HEK293 (cell line): ENCODE data around the gene NCK1.

Experiments
- CTCF ChIA-PET: fragments of 350-600 bp; formaldehyde crosslinking; extraction: SDS; loops from one replicate; lab custom pipeline; 2021; ENCODE audit warnings: antibody characterized with exemption; lab: Yijun Ruan, JAX
- POLR2A ChIA-PET: fragments of 300-600 bp; formaldehyde crosslinking; extraction: SDS; loops from one replicate; lab custom pipeline; 2020; ENCODE audit warnings: antibody characterized with exemption, inconsistent platforms; lab: Yijun Ruan, JAX
- H3K27ac ChIP-seq: fragments of 200-500 bp; sonication (Bioruptor generic); 2 replicates; pipeline ENCODE4 v1.5.1; 2014; ENCODE audit warnings: low read depth, low read length, control low read depth, inconsistent platforms; ENCODE audit errors: extremely low read depth
- H3K36me3 ChIP-seq, 2 experiments: fragments of 200-500 bp in 1 of 2; sonication (Bioruptor generic) in 1 of 2; 1 replicate in 1 of 2; 2 replicates in 1 of 2; pipeline ENCODE4 v1.5.1; 2014 to 2017; ENCODE audit warnings: inconsistent platforms in 2 of 2, low read length in 2 of 2; ENCODE audit not compliant: control insufficient read depth in 2 of 2, insufficient read depth in 1 of 2
- H3K4me1 ChIP-seq: fragments of 200-500 bp; sonication (Bioruptor generic); 2 replicates; pipeline ENCODE4 v1.5.1; 2014; ENCODE audit warnings: mild to moderate bottlenecking, low read length, inconsistent platforms; ENCODE audit not compliant: control insufficient read depth, insufficient read depth
- H3K4me3 ChIP-seq: 2 replicates; pipeline ENCODE4 v1.5.1; 2011; ENCODE audit warnings: low read depth, mild to moderate bottlenecking, control low read depth, low read length, moderate library complexity
- H3K9me3 ChIP-seq: fragments of 200-500 bp; sonication (Bioruptor generic); 2 replicates; pipeline ENCODE4 v1.5.1; 2014; ENCODE audit warnings: low read depth, low read length, inconsistent platforms; ENCODE audit not compliant: control insufficient read depth, insufficient read depth
- OVOL3 ChIP-seq: fragments of 450-650 bp; formaldehyde crosslinking; IDR thresholded peaks from 2 replicates; pipeline ENCODE4 v1.5.1; 2016; ENCODE audit warnings: missing biosample characterization, missing genetic modification characterization
- PRDM2 ChIP-seq: fragments of 450-650 bp; formaldehyde crosslinking; IDR thresholded peaks from 2 replicates; pipeline ENCODE4 v1.5.1; 2016; ENCODE audit warnings: missing biosample characterization, missing genetic modification characterization, borderline replicate concordance
- SCRT2 ChIP-seq: fragments of 450-650 bp; formaldehyde crosslinking; IDR thresholded peaks from 2 replicates; pipeline ENCODE4 v1.5.1; 2016; ENCODE audit warnings: missing biosample characterization, missing genetic modification characterization
- ZNF114 ChIP-seq: fragments of 450-650 bp; formaldehyde crosslinking; IDR thresholded peaks from 2 replicates; pipeline ENCODE4 v1.5.0; 2017; ENCODE audit warnings: missing biosample characterization, missing genetic modification characterization
- ZNF157 ChIP-seq: fragments of 450-650 bp; formaldehyde crosslinking; IDR thresholded peaks from 2 replicates; pipeline ENCODE4 v1.5.1; 2016; ENCODE audit warnings: missing biosample characterization, missing genetic modification characterization
- ZNF184 ChIP-seq: fragments of 450-650 bp; IDR thresholded peaks from 2 replicates; pipeline ENCODE4 v1.5.1; 2018; ENCODE audit warnings: missing biosample characterization, mild to moderate bottlenecking, missing genetic modification characterization
- ZNF214 ChIP-seq: fragments of 450-650 bp; formaldehyde crosslinking; IDR thresholded peaks from 2 replicates; pipeline ENCODE4 v1.5.1; 2017; ENCODE audit warnings: missing biosample characterization, mild to moderate bottlenecking, missing genetic modification characterization, borderline replicate concordance
- ZNF266 ChIP-seq: fragments of 450-650 bp; formaldehyde crosslinking; IDR thresholded peaks from 2 replicates; pipeline ENCODE4 v1.5.1; 2016; ENCODE audit warnings: missing biosample characterization, missing genetic modification characterization, low read depth
- ZNF394 ChIP-seq: fragments of 450-650 bp; formaldehyde crosslinking; IDR thresholded peaks from 2 replicates; pipeline ENCODE4 v1.5.1; 2016; ENCODE audit warnings: missing biosample characterization, missing genetic modification characterization, mild to moderate bottlenecking, moderate library complexity, borderline replicate concordance
- ZNF473 ChIP-seq: fragments of 450-650 bp; formaldehyde crosslinking; IDR thresholded peaks from 2 replicates; pipeline ENCODE4 v1.5.1; 2017; ENCODE audit warnings: missing biosample characterization, missing genetic modification characterization
- ZNF544 ChIP-seq: fragments of 450-650 bp; formaldehyde crosslinking; IDR thresholded peaks from 2 replicates; pipeline ENCODE4 v1.5.0; 2017; ENCODE audit warnings: missing biosample characterization, missing genetic modification characterization
- ZNF571 ChIP-seq: fragments of 450-650 bp; formaldehyde crosslinking; IDR thresholded peaks from 2 replicates; pipeline ENCODE4 v1.5.0; 2017; ENCODE audit warnings: missing biosample characterization, missing genetic modification characterization
- ZNF747 ChIP-seq: fragments of 450-650 bp; formaldehyde crosslinking; IDR thresholded peaks from 2 replicates; pipeline ENCODE4 v1.5.1; 2016; ENCODE audit warnings: missing biosample characterization, missing genetic modification characterization
- TF ChIP-seq, protein P1 (sequence below): fragments of 450-650 bp; IDR thresholded peaks from 2 replicates; pipeline ENCODE4 v1.5.1; 2018; ENCODE audit warnings: missing biosample characterization, mild to moderate bottlenecking, missing genetic modification characterization

Gene NCK1

GRCh38 chr3:136958939-136959338, 96.9 kb downstream of the NCK1 start:
- CTCF ChIA-PET = no interaction called here

DNA sequence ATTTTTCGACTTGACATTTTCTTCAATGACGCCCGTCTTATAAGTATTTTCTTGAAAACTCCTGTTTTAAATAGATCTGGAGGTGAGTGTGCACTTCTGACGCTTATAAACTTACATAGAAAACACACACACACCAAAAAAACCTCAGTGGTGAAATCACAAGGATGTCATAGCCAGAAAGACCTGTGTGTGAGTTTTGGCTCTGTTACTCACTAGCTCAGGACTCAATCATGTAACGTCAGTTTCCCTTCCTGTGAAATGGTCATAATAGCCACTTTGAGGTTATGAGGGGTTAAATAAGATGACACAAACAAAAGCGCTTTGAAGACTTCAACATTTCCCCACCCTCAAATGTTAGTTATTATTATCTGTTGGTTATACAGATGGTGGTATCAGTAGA, 97.6 kb downstream of the NCK1 start:
- Histone ChIP-seq H3K9me3 (no peaks in the 10 kb centered on the region), H3K36me3 (no peaks in the 10 kb centered on the region), H3K4me1 (no peaks in the 10 kb centered on the region), H3K27ac (no peak overlapping the region), H3K4me3 (no peak overlapping the region)
- ChIA-PET CTCF (interaction anchor here (0.7 kb wide), 1 partner anchor 37 kb away, joined by 3 read pairs; no protein-coding TSS in a partner anchor), POLR2A (no interaction called here)
- TF ChIP-seq ZNF157 (tag by site-specific recombination) (no peak), ZNF266 (tag by site-specific recombination) (no peak), OVOL3 (no peak), ZNF473 (tag by site-specific recombination) (no peak), ZNF184 (no peak), ZNF544 (tag by site-specific recombination) (no peak), ZNF394 (tag by site-specific recombination) (no peak), ZNF114 (tag by site-specific recombination) (no peak), ZNF747 (tag by site-specific recombination) (no peak)
- TF ChIP-seq, protein P1, sequence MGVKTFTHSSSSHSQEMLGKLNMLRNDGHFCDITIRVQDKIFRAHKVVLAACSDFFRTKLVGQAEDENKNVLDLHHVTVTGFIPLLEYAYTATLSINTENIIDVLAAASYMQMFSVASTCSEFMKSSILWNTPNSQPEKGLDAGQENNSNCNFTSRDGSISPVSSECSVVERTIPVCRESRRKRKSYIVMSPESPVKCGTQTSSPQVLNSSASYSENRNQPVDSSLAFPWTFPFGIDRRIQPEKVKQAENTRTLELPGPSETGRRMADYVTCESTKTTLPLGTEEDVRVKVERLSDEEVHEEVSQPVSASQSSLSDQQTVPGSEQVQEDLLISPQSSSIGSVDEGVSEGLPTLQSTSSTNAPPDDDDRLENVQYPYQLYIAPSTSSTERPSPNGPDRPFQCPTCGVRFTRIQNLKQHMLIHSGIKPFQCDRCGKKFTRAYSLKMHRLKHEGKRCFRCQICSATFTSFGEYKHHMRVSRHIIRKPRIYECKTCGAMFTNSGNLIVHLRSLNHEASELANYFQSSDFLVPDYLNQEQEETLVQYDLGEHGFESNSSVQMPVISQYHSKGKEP (tag by site-specific recombination) = no peak

More at GRCh38 chr3:136958939-136959338, 96.9 kb downstream of the NCK1 start:
- Histone ChIP-seq H3K36me3 (no peaks in the 10 kb centered on the region), H3K4me3 (no peak overlapping the region), H3K27ac (no peak overlapping the region), H3K9me3 (no peaks in the 10 kb centered on the region)
- POLR2A ChIA-PET = no interaction called here
- TF ChIP-seq ZNF214 (tag by site-specific recombination) (no peak), ZNF571 (tag by site-specific recombination) (no peak), ZNF184 (no peak), SCRT2 (no peak), PRDM2 (tag by site-specific recombination) (no peak), OVOL3 (no peak)
- TF ChIP-seq, all 188 proteins: peak for 0
- no peaks in the 10 kb centered on the region for H3K4me1 ChIP-seq
